PC-9 (cell line): ENCODE data around the gene FGF1. TPM values are rescaled to one million over a fixed set of nuclear protein-coding genes. Genes with fewer than 3 reads are reported as not detected.
A peak's percentile ranks its signal among the peaks of the same experiment; 100 is the strongest.

ENCODE experiments used
- BruUV-seq: library from RNA; stranded (reverse); fragments of 400-500 nt; replicated peaks from 2 replicates; lab custom pipeline; 2021; lab: Mats Ljungman, UMichigan
- CTCF ChIA-PET: fragments of 300-600 bp; sonication (Branson Sonifier 250); formaldehyde crosslinking; loops from one replicate; lab custom pipeline; 2022; ENCODE audit warnings: antibody characterized with exemption; lab: Charles Lee
- POLR2A ChIA-PET: fragments of 300-600 bp; sonication (Branson Sonifier 250); formaldehyde crosslinking; loops from one replicate; lab custom pipeline; 2022; ENCODE audit warnings: antibody characterized with exemption; ENCODE audit not compliant: unreplicated experiment; lab: Charles Lee
- DNase-seq, 2 experiments: peaks; one replicate each; pipeline versions ENCODE4 v3.0.0 to v3.0.0-alpha.2; 2015 to 2022; ENCODE audit warnings: mixed read lengths in 1 of 2
- H2AFZ ChIP-seq: fragments of 200-600 bp; sonication (generic); 2 replicates; pipeline ENCODE4 v1.8.1; 2017; ENCODE audit warnings: antibody characterized with exemption
- H3F3A ChIP-seq: fragments of 200-600 bp; sonication (generic); 2 replicates; pipeline ENCODE4 v1.8.1; 2017; ENCODE audit warnings: antibody characterized with exemption, mild to moderate bottlenecking, low read depth; ENCODE audit not compliant: insufficient read depth
- H3K27ac ChIP-seq: fragments of 200-600 bp; sonication (generic); 2 replicates; pipeline ENCODE4 v1.6.1; 2016; ENCODE audit warnings: mixed run types
- H3K27me3 ChIP-seq: fragments of 200-600 bp; sonication (generic); 2 replicates; pipeline ENCODE4 v1.6.1; 2016; ENCODE audit warnings: low read depth, mixed run types; ENCODE audit not compliant: insufficient read depth
- H3K36me3 ChIP-seq: fragments of 200-600 bp; sonication (generic); 2 replicates; pipeline ENCODE4 v1.6.1; 2016; ENCODE audit warnings: low read depth, mixed run types
- H3K4me1 ChIP-seq: fragments of 200-600 bp; sonication (generic); replicated peaks from 2 replicates; pipeline ENCODE4 v1.6.1; 2016; ENCODE audit warnings: mixed run types; ENCODE audit not compliant: insufficient read depth
- H3K4me2 ChIP-seq: fragments of 200-600 bp; sonication (generic); 2 replicates; pipeline ENCODE4 v1.6.1; 2017; ENCODE audit warnings: mixed run types
- H3K4me3 ChIP-seq: fragments of 200-600 bp; sonication (generic); 2 replicates; pipeline ENCODE4 v1.6.1; 2016; ENCODE audit warnings: mixed run types
- H3K79me2 ChIP-seq: fragments of 200-600 bp; sonication (generic); 2 replicates; pipeline ENCODE4 v1.6.1; 2017; ENCODE audit warnings: low read depth, mixed run types
- H3K9me2 ChIP-seq: fragments of 200-600 bp; sonication (generic); 2 replicates; pipeline ENCODE4 v1.8.1; 2017; ENCODE audit warnings: mild to moderate bottlenecking; ENCODE audit not compliant: insufficient read depth
- H3K9me3 ChIP-seq: fragments of 200-600 bp; sonication (generic); 2 replicates; pipeline ENCODE4 v1.8.1; 2016; ENCODE audit warnings: low read depth; ENCODE audit not compliant: insufficient read depth
- H4K20me1 ChIP-seq: fragments of 200-600 bp; sonication (generic); 2 replicates; pipeline ENCODE4 v1.8.1; 2017; ENCODE audit not compliant: insufficient read depth
- EZH2 ChIP-seq: fragments of 200-600 bp; sonication (generic); IDR thresholded peaks from 2 replicates; pipeline ENCODE4 v1.8.0; 2017; ENCODE audit warnings: antibody characterized with exemption, low read depth
- intact Hi-C: fragments of 100-400 bp; cut with micrococcal nuclease; formaldehyde crosslinking; loops from one replicate; pipeline ENCODE4 v1.10.0; 2022; ENCODE audit not compliant: unreplicated experiment
- total RNA-seq: library from RNA; stranded (reverse); gene quantifications from 2 replicates; pipeline ENCODE4 v1.2.3, GENCODE V29; 2021
- TF ChIP-seq, protein P1 (sequence below): fragments of 200-600 bp; sonication (generic); conservative IDR thresholded peaks from 2 replicates; pipeline ENCODE4 v1.6.1; 2017; ENCODE audit warnings: mixed run types, antibody characterized with exemption, mild to moderate bottlenecking, moderate library complexity

FGF1 gene
- total RNA-seq, 1 experiment from 2014 or later: 0.44 TPM

DNA sequence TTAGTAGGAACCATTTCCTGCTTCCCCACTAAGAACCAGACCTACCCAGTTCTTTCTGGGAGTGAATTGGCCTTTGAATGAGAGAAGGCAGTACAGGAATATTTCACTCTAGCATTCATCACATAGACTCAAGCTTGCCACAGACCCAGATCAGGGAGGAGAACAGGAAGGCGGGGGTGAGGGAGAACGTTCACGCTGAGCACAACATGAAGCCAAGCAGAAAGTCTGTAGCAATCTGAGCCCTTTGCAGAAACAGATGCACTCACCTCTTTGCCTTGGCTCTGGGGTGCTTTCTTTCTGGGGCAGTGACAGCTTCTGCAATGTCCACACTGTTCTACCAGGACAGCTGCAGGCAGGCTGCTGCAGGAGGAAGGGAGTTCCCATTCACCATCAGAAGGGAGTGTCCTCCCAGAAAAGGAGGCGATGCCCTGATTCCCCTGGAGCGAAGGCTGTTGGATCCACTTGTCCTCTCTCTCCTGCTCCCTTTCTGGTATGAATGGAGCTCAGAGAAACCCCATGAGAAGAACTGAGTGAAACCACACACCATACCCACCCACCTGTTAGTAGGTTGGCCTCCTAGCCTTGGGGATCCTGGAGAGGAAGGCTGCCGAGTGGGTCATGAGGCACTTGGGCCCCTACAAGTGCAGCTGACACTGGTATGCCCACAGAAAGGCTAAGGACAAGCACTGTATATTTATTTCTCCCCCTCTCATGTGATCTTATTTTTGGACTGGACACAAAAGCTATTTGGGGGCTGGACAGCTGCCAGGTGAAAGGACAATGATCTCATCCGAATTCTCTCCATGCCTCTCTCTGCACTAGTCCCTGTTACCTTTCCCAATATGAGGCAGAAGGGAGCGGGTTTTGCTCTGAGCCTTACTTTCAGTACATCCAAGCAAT lies 11.7 kb upstream of the FGF1 start:
- TF ChIP-seq EZH2: no peak
- TF ChIP-seq, protein P1, sequence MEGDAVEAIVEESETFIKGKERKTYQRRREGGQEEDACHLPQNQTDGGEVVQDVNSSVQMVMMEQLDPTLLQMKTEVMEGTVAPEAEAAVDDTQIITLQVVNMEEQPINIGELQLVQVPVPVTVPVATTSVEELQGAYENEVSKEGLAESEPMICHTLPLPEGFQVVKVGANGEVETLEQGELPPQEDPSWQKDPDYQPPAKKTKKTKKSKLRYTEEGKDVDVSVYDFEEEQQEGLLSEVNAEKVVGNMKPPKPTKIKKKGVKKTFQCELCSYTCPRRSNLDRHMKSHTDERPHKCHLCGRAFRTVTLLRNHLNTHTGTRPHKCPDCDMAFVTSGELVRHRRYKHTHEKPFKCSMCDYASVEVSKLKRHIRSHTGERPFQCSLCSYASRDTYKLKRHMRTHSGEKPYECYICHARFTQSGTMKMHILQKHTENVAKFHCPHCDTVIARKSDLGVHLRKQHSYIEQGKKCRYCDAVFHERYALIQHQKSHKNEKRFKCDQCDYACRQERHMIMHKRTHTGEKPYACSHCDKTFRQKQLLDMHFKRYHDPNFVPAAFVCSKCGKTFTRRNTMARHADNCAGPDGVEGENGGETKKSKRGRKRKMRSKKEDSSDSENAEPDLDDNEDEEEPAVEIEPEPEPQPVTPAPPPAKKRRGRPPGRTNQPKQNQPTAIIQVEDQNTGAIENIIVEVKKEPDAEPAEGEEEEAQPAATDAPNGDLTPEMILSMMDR: no peak
- no peak overlapping the region for H3K4me2 ChIP-seq
- ChIA-PET POLR2A (no interaction called here), CTCF (interaction anchor here (0.5 to 2.2 kb wide), 4 partner anchors 11 to 87 kb away, joined by 4 to 20 read pairs (median 5); partner anchors contain the start of gene FGF1)
- BruUV-seq: no TSS peak
- H2AFZ ChIP-seq: no peak overlapping the region
- H3K9me2 ChIP-seq: no peaks in the 10 kb centered on the region
- no peaks in the 10 kb centered on the region for H3K9me3 ChIP-seq
- peaks cover 12% of the 10 kb centered on the region for H3K4me1 ChIP-seq
- H3K27ac ChIP-seq: no peak overlapping the region
- no peaks in the 10 kb centered on the region for H3K27me3 ChIP-seq
- H3K4me3 ChIP-seq: no peak overlapping the region
- no peaks in the 10 kb centered on the region; the same call in 1 of the 2 replicates for H3F3A ChIP-seq
- H3K79me2 ChIP-seq: no peaks in the 10 kb centered on the region
- DNase-seq: no peak
- intact Hi-C loops: loop anchor here (5.0 to 10.0 kb wide), 3 partner anchors 100 to 705 kb away; partner anchors contain the start of gene SPRY4
- H4K20me1 ChIP-seq: no peaks in the 10 kb centered on the region
- no peaks in the 10 kb centered on the region for H3K36me3 ChIP-seq

DNA sequence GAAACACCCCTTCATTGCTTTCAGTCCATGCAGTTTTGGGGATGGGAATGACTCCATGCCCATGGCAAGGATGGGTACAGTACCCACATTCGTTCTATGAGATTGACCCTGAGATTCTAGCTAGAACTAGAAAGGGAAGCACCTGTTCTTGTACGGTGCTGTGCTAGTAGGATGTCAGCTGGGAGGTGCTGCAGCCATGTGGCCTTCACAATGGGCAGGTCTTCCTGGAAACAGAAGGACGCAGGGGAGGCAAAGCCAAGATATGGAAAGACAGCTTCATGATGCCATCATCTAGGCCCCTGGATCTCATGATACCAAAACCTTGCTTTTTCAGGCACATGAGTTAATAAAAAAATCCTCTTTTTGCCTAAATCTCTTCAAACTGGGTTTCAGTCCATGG lies 10.5 kb upstream of the FGF1 start:
- TF ChIP-seq EZH2: no peak
- TF ChIP-seq, protein P1: no peak
- H4K20me1 ChIP-seq: no peaks in the 10 kb centered on the region
- ChIA-PET CTCF (interaction anchor here (1.3 kb wide), 1 partner anchor 41 kb away, joined by 4 read pairs; no protein-coding TSS in a partner anchor), POLR2A (interaction anchor here (0.7 kb wide), 1 partner anchor 51 kb away, joined by 4 read pairs; no protein-coding TSS in a partner anchor)
- H3F3A ChIP-seq: no peaks in the 10 kb centered on the region
- peaks cover 12% of the 10 kb centered on the region for H3K4me1 ChIP-seq
- H3K4me3 ChIP-seq: no peak overlapping the region
- H3K27ac ChIP-seq: no peak overlapping the region
- H3K4me2 ChIP-seq: no peak overlapping the region
- no peaks in the 10 kb centered on the region for H3K27me3 ChIP-seq
- no peak for DNase-seq
- H3K36me3 ChIP-seq: no peaks in the 10 kb centered on the region
- no peaks in the 10 kb centered on the region for H3K9me2 ChIP-seq
- H2AFZ ChIP-seq: no peak overlapping the region
- intact Hi-C loops: loop anchor here (5.0 to 10.0 kb wide), 3 partner anchors 99 to 704 kb away; partner anchors contain the start of gene SPRY4
- no peaks in the 10 kb centered on the region for H3K9me3 ChIP-seq
- no TSS peak for BruUV-seq
- H3K79me2 ChIP-seq: no peaks in the 10 kb centered on the region

DNA sequence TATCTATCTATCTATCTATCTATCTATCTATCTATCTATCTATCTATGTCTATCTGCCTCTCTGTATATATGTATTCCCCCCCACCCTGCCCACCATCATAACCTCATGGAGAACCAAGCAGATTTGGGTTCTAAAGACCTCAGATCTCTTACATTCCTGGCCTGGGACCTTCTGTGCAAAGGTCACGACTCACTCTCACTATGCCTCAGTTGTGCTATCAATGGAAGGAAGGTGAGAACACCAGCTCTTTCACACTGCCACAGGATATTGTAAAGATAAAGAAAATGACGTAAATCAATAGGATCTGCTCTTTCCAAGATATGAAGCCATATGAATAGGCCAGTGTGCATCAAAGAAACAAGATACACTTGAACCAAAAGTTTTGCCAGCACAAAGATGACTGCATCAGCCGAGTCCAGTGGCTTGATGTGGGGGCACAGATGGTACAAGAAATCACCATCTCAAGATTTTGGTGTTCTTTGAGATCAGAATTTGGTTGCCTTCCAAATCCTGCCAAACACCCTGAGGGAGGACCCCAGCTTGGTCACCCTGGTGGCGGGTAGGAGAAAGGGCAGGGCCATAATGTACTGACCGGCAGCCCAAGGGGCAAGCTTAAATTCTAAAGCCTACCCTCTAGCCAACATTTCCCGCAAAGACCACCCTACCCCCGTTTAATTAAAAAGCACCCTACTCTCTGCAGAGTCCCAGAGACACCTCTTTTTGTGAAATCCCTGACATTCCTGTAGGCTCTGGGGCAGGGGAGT lies 8.4 kb upstream of the FGF1 start:
- CTCF ChIA-PET: no interaction called here
- intact Hi-C loops: loop anchor here (10.0 kb wide), 1 partner anchor 369 kb away; the partner anchor contains the start of gene SPRY4
- POLR2A ChIA-PET: no interaction called here

More for the DNA sequence above, 8.4 kb upstream of the FGF1 start:
- no peaks in the 10 kb centered on the region for H3K9me2 ChIP-seq
- no peak for DNase-seq
- no peak overlapping the region for H2AFZ ChIP-seq
- no peaks in the 10 kb centered on the region for H3K36me3 ChIP-seq
- no peaks in the 10 kb centered on the region for H4K20me1 ChIP-seq
- no peaks in the 10 kb centered on the region for H3F3A ChIP-seq
- no peak overlapping the region for H3K4me2 ChIP-seq
- no peaks in the 10 kb centered on the region for H3K9me3 ChIP-seq
- H3K4me3 ChIP-seq: no peak overlapping the region
- TF ChIP-seq, protein P1: peak; percentile 29; the same call in 1 of the 2 replicates
- TF ChIP-seq EZH2: no peak
- H3K4me1 ChIP-seq: peaks cover 12% of the 10 kb centered on the region
- H3K79me2 ChIP-seq: no peaks in the 10 kb centered on the region
- BruUV-seq: no TSS peak
- no peaks in the 10 kb centered on the region for H3K27me3 ChIP-seq
- H3K27ac ChIP-seq: no peak overlapping the region
